ENCODE results near the gene ENO2.
"Not testable (repeated sequence)": the region's sequence is repeated elsewhere in the genome, so short reads cannot be mapped to it uniquely, and the experiment has no call there.

Gene ENO2

GRCh38 chr12:6887460-6887859 is 26.9 kb upstream of the ENO2 start:
- no peak for DNase-seq

- DNase-seq, result no peak
Measured at GRCh38 chr12:6888360-6888759, 26.0 kb upstream of the ENO2 start.

- not testable (repeated sequence) for DNase-seq
Measured at GRCh38 chr12:6888794-6889193, 25.6 kb upstream of the ENO2 start.

GRCh38 chr12:6889775-6890573 is 24.4 kb upstream of the ENO2 start:
- not testable (repeated sequence) for DNase-seq

- DNase-seq, result peak; percentile 88
Measured at GRCh38 chr12:6890789-6891645, 23.4 kb upstream of the ENO2 start.

- DNase-seq, result no peak
Measured at GRCh38 chr12:6891646-6892001, 22.8 kb upstream of the ENO2 start.

- DNase-seq, result not testable (repeated sequence)
Measured at GRCh38 chr12:6892683-6893082, 21.7 kb upstream of the ENO2 start.

- DNase-seq, result no peak
Measured at GRCh38 chr12:6894321-6894720, 20.1 kb upstream of the ENO2 start.

GRCh38 chr12:6896846-6897435 is 17.4 kb upstream of the ENO2 start:
- no peak for DNase-seq

GRCh38 chr12:6899427-6899826 is 15.0 kb upstream of the ENO2 start:
- no peak for DNase-seq

GRCh38 chr12:6899837-6900519 is 14.4 kb upstream of the ENO2 start:
- peak; percentile 94 for DNase-seq

GRCh38 chr12:6902448-6902847 is 11.9 kb upstream of the ENO2 start:
- DNase-seq, result no peak

- DNase-seq, result no peak
Measured at GRCh38 chr12:6903722-6904121, 10.7 kb upstream of the ENO2 start.

GRCh38 chr12:6904280-6905276 is 9.8 kb upstream of the ENO2 start, which contains the start of gene LRRC23:
Gene LRRC23, plus strand, starts transcription at chr12:6904822. Its CDS starts 812 bp downstream, at chr12:6905634.
- DNase-seq, result peak; percentile 91

GRCh38 chr12:6905414-6906040 is 8.9 kb upstream of the ENO2 start:
- no peak for DNase-seq

GRCh38 chr12:6908141-6908540 is 6.2 kb upstream of the ENO2 start:
- not testable (repeated sequence) for DNase-seq

GRCh38 chr12:6909421-6910145 is 4.8 kb upstream of the ENO2 start:
- DNase-seq, result no peak

GRCh38 chr12:6912164-6912935 is 2.0 kb upstream of the ENO2 start:
- DNase-seq, result no peak

GRCh38 chr12:6914947-6915788 is 788 bp downstream of the ENO2 start:
- DNase-seq, result no peak
